SK-N-MC (cell line): Measurements from ENCODE around the gene NR4A2.

Experiments used
- DNase-seq: peaks from one replicate; pipeline ENCODE4 v3.0.0-alpha.2; 2011; ENCODE audit warnings: low read depth, low spot score
- H3K27ac ChIP-seq: fragments of 200-600 bp; sonication (generic); 2 replicates; pipeline ENCODE4 v1.5.1; 2016; ENCODE audit warnings: mixed run types
- H3K36me3 ChIP-seq: fragments of 200-600 bp; sonication (generic); 2 replicates; pipeline ENCODE4 v1.6.1; 2017; ENCODE audit warnings: antibody characterized with exemption, low read length, mixed read lengths; ENCODE audit not compliant: insufficient read depth
- H3K4me3 ChIP-seq: fragments of 200-600 bp; sonication (generic); 2 replicates; pipeline ENCODE4 v1.5.1; 2016
- H3K9ac ChIP-seq: fragments of 200-600 bp; sonication (generic); 2 replicates; pipeline ENCODE4 v1.8.0; 2017; ENCODE audit warnings: mixed run types, mixed read lengths; ENCODE audit not compliant: insufficient read length
- H3K9me3 ChIP-seq: fragments of 200-600 bp; sonication (generic); 2 replicates; pipeline ENCODE4 v1.6.1; 2017; ENCODE audit warnings: low read depth, mild to moderate bottlenecking, antibody characterized with exemption, low read length, moderate library complexity, mixed read lengths
- EZH2 ChIP-seq: fragments of 200-600 bp; sonication (generic); IDR thresholded peaks from one replicate; pipeline ENCODE4 v1.6.1; 2017; ENCODE audit warnings: antibody characterized with exemption
- FOXP2 ChIP-seq: optimal IDR thresholded peaks from 2 replicates; pipeline ENCODE3; 2011; ENCODE audit warnings: mild to moderate bottlenecking, moderate library complexity; ENCODE audit not compliant: insufficient read depth; ENCODE audit errors: extremely low read length, control extremely low read depth
- POLR2AphosphoS5 ChIP-seq: IDR thresholded peaks from 2 replicates; pipeline ENCODE4 v1.6.1; 2012; ENCODE audit warnings: mild to moderate bottlenecking, low read depth, low read length, borderline replicate concordance

NR4A2 gene

GRCh38 chr2:156332534-156333273, at the start of gene NR4A2:
NR4A2 (minus strand) TSS chr2:156332721; CDS start chr2:156330186, 2,535 bp downstream.
- Histone ChIP-seq H3K27ac (no peak within 1 kb of the TSS), H3K36me3 (no peaks in the 10 kb centered on the region), H3K9ac (peak within 1 kb of the TSS; percentile 66), H3K9me3 (no peaks in the 10 kb centered on the region), H3K4me3 (peak within 1 kb of the TSS; percentile 97)
- TF ChIP-seq POLR2AphosphoS5, result peak; percentile 25; the same call in 1 of the 2 replicates
- no peak for TF ChIP-seq FOXP2
- no peak for DNase-seq

GRCh38 chr2:156380117-156380645, 47.7 kb upstream of the NR4A2 start:
- no peak overlapping the region for H3K4me3 ChIP-seq
- H3K36me3 ChIP-seq, result no peaks in the 10 kb centered on the region
- no peak overlapping the region for H3K9ac ChIP-seq
- no peak for DNase-seq
- H3K27ac ChIP-seq, result no peak overlapping the region
- H3K9me3 ChIP-seq, result no peaks in the 10 kb centered on the region
- TF ChIP-seq POLR2AphosphoS5, result no peak
- no peak for TF ChIP-seq FOXP2
- no peak for TF ChIP-seq EZH2

- Histone ChIP-seq H3K4me3 (no peak overlapping the region), H3K36me3 (no peaks in the 10 kb centered on the region), H3K27ac (no peak overlapping the region), H3K9ac (no peak overlapping the region), H3K9me3 (no peaks in the 10 kb centered on the region)
- TF ChIP-seq EZH2 (no peak), FOXP2 (no peak), POLR2AphosphoS5 (no peak)
- DNase-seq, result no peak
Observed at GRCh38 chr2:156379714-156380113, 47.2 kb upstream of the NR4A2 start.

GRCh38 chr2:156379071-156379470, 46.5 kb upstream of the NR4A2 start:
- no peak for DNase-seq
- Histone ChIP-seq H3K9ac (no peak overlapping the region), H3K4me3 (no peak overlapping the region), H3K27ac (no peak overlapping the region), H3K36me3 (no peaks in the 10 kb centered on the region), H3K9me3 (no peaks in the 10 kb centered on the region)
- TF ChIP-seq EZH2 (no peak), POLR2AphosphoS5 (no peak), FOXP2 (no peak)

GRCh38 chr2:156366753-156367152, 34.2 kb upstream of the NR4A2 start:
- no peak for DNase-seq
- Histone ChIP-seq H3K4me3 (no peak overlapping the region), H3K27ac (no peak overlapping the region), H3K9me3 (no peaks in the 10 kb centered on the region), H3K9ac (no peak overlapping the region), H3K36me3 (no peaks in the 10 kb centered on the region)
- TF ChIP-seq FOXP2 (no peak), EZH2 (no peak), POLR2AphosphoS5 (no peak)

- TF ChIP-seq EZH2 (no peak), POLR2AphosphoS5 (no peak), FOXP2 (no peak)
- Histone ChIP-seq H3K36me3 (no peaks in the 10 kb centered on the region), H3K27ac (no peak overlapping the region), H3K9ac (no peak overlapping the region), H3K4me3 (no peak overlapping the region), H3K9me3 (no peaks in the 10 kb centered on the region)
- DNase-seq, result no peak
Observed at GRCh38 chr2:156363141-156363540, 30.6 kb upstream of the NR4A2 start.

- TF ChIP-seq POLR2AphosphoS5, result no peak
- TF ChIP-seq FOXP2, result no peak
- no peak for TF ChIP-seq EZH2
- H3K9me3 ChIP-seq, result no peaks in the 10 kb centered on the region
- no peak overlapping the region for H3K27ac ChIP-seq
- DNase-seq, result no peak
- H3K36me3 ChIP-seq, result no peaks in the 10 kb centered on the region
- H3K4me3 ChIP-seq, result no peak overlapping the region
- no peak overlapping the region for H3K9ac ChIP-seq
Observed at GRCh38 chr2:156356014-156356754, 23.7 kb upstream of the NR4A2 start.

GRCh38 chr2:156352911-156353310, 20.4 kb upstream of the NR4A2 start:
- no peaks in the 10 kb centered on the region for H3K36me3 ChIP-seq
- DNase-seq, result no peak
- no peak overlapping the region for H3K27ac ChIP-seq
- H3K9me3 ChIP-seq, result no peaks in the 10 kb centered on the region
- H3K9ac ChIP-seq, result no peak overlapping the region
- TF ChIP-seq FOXP2 (no peak), EZH2 (no peak), POLR2AphosphoS5 (no peak)
- H3K4me3 ChIP-seq, result no peak overlapping the region
